ENCODE measurements around the gene ATP8A2.

Gene ATP8A2

DNA sequence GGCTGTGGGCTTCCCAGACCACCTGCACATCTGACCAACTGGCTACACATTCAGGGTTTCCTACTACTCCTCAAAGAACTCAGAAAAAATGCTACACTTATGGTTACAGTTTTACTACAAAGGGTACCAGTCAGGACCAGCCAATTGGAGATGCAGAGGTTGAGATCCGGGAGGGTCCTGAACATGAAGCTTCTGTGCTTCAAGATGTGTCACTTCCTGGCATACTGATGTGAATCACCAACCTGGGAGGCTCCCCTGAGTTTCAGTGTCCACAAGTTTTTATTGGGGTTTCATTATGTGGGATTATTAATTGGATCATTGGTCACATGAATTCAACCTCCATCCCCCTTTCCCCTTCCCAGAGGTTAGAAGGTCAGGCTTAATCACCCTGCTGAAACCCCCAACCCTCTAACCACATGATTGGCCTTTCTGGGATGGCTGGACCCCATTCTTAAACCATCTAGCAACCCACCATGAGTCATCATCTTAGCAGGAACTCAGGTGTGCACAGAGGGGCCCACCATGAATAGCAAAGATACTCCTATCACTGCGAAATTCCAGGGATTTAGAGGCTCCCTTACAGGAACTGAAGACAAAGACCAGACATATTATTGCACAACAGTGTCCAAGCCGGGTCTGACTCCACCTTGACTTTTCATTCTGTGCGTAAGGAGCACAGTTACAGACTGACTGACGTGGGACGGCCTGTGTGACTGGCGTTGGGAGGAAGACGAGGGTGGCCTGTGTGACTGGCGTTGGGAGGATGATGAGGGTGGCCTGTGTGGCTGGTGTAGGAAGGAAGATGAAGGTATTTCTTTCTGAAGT is 90.7 kb downstream of the ATP8A2 start:
- Mint-ChIP-seq H3K27me3 (peaks cover 40% of the 10 kb centered on the region), H3K27ac (no peak overlapping the region), H3K36me3 (ENCODE audit: low read depth) (no peaks in the 10 kb centered on the region), H3K9me3 (no peaks in the 10 kb centered on the region), H3K4me3 (no peak overlapping the region), H3K4me1 (ENCODE audit: low read depth) (no peaks in the 10 kb centered on the region)
- no peak for DNase-seq

DNA sequence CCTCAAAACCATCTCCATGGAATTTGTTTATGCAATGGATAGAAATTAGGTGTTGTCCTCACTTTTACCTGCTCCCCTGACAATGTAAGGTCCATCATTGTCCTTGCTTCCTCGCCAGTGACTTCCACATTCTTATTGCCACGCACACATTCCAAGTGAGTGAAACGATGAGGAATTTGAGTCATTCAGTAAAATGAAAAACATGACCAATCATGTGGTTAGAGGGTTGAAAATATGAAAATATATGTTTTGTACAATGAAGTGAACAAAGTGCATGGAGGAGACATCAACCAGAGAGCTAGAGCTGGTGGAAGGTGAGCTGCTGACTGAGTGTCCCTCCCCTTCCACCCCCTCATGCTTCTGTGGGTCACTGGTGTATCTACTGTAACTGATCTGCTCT is 91.7 kb downstream of the ATP8A2 start:
- no peaks in the 10 kb centered on the region for H3K4me1 Mint-ChIP-seq (ENCODE audit: low read depth)
- H3K27me3 Mint-ChIP-seq = peaks cover 49% of the 10 kb centered on the region
- no peak overlapping the region for H3K4me3 Mint-ChIP-seq
- H3K9me3 Mint-ChIP-seq = no peaks in the 10 kb centered on the region
- H3K36me3 Mint-ChIP-seq (ENCODE audit: low read depth) = no peaks in the 10 kb centered on the region
- no peak overlapping the region for H3K27ac Mint-ChIP-seq
- DNase-seq = no peak

DNA sequence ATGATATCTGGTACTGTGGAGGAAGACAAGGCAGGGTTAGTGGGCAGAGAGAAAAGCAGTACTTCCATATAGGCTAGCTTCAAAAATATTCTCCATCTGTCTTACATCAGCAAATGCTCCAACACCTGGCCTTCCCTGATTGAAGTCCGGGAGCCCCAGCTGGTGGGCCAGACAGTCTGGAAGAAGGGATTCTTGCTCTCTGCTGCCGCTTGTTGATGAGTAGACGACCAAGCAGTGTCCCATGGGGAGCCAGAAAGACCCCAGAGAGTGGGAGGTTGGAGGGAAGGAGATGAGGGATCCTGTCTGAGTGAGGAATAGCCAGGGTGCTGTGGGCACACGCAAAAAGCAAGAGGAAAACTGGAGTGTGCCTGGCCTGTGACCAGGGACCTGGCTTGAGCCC is 95.1 kb downstream of the ATP8A2 start:
- Mint-ChIP-seq H3K27me3 (peaks cover 66% of the 10 kb centered on the region), H3K36me3 (ENCODE audit: low read depth) (no peaks in the 10 kb centered on the region), H3K9me3 (no peaks in the 10 kb centered on the region), H3K4me3 (no peak overlapping the region), H3K27ac (no peak overlapping the region), H3K4me1 (ENCODE audit: low read depth) (peaks cover 4% of the 10 kb centered on the region)
- DNase-seq = no peak

- Mint-ChIP-seq H3K27me3 (peaks cover 73% of the 10 kb centered on the region), H3K4me1 (ENCODE audit: low read depth) (peaks cover 4% of the 10 kb centered on the region), H3K36me3 (ENCODE audit: low read depth) (no peaks in the 10 kb centered on the region), H3K27ac (no peak overlapping the region), H3K9me3 (no peaks in the 10 kb centered on the region), H3K4me3 (peak overlapping the region; percentile 41)
- peak; percentile 32 for DNase-seq
These were observed 96.8 kb downstream of the ATP8A2 start for GRCh38 chr13:25468325-25469168.

DNA sequence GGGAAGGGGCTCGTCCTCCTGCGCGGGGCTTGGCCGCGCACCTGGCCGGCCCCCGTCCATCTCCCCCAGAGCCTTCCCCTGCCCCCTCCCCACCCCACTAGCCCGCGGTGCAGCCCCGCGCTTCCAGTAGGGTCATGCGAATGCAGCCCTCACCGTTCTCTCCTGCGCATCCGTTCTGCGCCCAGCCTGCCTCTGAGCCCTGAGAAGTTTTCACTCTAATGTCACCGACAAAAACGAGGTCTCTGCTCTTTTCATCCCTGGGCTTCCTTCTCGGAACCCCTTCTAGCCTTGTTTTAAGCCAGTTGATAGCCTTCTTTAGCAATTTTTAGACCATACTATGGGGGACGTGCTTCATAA is 97.4 kb downstream of the ATP8A2 start:
- peaks cover 69% of the 10 kb centered on the region for H3K27me3 Mint-ChIP-seq

DNA sequence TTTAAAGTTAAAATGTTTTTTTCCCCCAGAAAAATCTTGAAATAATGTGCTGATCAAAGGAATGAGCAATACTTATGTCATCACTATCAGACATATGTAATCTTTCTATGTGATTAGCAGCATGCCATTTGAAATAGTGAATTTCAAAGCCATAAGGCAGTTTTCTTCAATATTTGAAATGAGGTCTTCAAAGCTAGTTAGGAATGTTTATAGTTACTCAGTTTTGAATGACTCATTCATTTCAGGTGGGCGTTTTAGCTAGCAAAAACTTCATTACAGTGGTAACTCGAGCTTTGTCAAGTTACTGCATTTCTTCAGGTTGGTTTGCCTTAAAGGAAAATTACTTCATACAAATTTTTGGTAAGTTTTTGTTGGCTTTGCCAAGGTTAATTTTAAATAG is 102.1 kb downstream of the ATP8A2 start:
- H3K4me3 Mint-ChIP-seq = no peak overlapping the region
- H3K9me3 Mint-ChIP-seq = no peaks in the 10 kb centered on the region
- DNase-seq = no peak
- H3K36me3 Mint-ChIP-seq (ENCODE audit: low read depth) = no peaks in the 10 kb centered on the region
- H3K4me1 Mint-ChIP-seq (ENCODE audit: low read depth) = peaks cover 3% of the 10 kb centered on the region
- H3K27ac Mint-ChIP-seq = no peak overlapping the region
- peaks cover 55% of the 10 kb centered on the region for H3K27me3 Mint-ChIP-seq

More for the DNA sequence above, 97.4 kb downstream of the ATP8A2 start:
- Mint-ChIP-seq H3K36me3 (ENCODE audit: low read depth) (no peaks in the 10 kb centered on the region), H3K27ac (no peak overlapping the region), H3K9me3 (no peaks in the 10 kb centered on the region), H3K4me1 (ENCODE audit: low read depth) (peaks cover 4% of the 10 kb centered on the region), H3K4me3 (no peak overlapping the region)
- DNase-seq = no peak

DNA sequence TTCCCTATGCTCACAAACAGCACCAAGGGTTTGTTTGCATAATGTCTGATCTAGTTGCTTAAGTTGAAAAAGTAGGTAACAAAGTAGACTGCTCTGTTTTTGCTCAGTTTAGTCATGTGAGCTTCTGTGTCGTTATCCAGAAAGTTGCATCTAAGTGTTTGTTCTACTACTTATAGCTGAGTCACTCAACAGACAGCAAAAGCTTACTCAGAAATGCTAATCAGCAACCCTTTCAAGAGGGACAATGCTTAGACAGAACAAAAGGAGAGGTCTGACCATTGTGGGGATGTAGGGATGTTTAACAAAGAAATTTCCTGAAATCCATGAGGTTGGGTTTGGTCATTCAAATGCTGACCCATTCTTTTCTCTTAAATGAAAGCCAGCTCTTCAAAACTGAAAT is 106.4 kb downstream of the ATP8A2 start:
- H3K27me3 Mint-ChIP-seq = peaks cover 24% of the 10 kb centered on the region

GRCh38 chr13:25489238-25489637 is 117.5 kb downstream of the ATP8A2 start:
- Mint-ChIP-seq H3K4me3 (no peak overlapping the region), H3K27me3 (peaks cover 29% of the 10 kb centered on the region), H3K4me1 (ENCODE audit: low read depth) (no peaks in the 10 kb centered on the region), H3K27ac (no peak overlapping the region), H3K9me3 (no peaks in the 10 kb centered on the region), H3K36me3 (ENCODE audit: low read depth) (no peaks in the 10 kb centered on the region)
- no peak for DNase-seq

More for the DNA sequence above, 106.4 kb downstream of the ATP8A2 start:
- H3K4me3 Mint-ChIP-seq = no peak overlapping the region
- peaks cover 6% of the 10 kb centered on the region for H3K9me3 Mint-ChIP-seq
- H3K4me1 Mint-ChIP-seq (ENCODE audit: low read depth) = no peaks in the 10 kb centered on the region
- H3K36me3 Mint-ChIP-seq (ENCODE audit: low read depth) = no peaks in the 10 kb centered on the region
- DNase-seq = no peak
- H3K27ac Mint-ChIP-seq = no peak overlapping the region

GRCh38 chr13:25490236-25490635 is 118.5 kb downstream of the ATP8A2 start:
- Mint-ChIP-seq H3K27me3 (peaks cover 29% of the 10 kb centered on the region), H3K4me1 (ENCODE audit: low read depth) (no peaks in the 10 kb centered on the region), H3K4me3 (no peak overlapping the region), H3K36me3 (ENCODE audit: low read depth) (no peaks in the 10 kb centered on the region), H3K27ac (no peak overlapping the region), H3K9me3 (no peaks in the 10 kb centered on the region)
- no peak for DNase-seq

DNA sequence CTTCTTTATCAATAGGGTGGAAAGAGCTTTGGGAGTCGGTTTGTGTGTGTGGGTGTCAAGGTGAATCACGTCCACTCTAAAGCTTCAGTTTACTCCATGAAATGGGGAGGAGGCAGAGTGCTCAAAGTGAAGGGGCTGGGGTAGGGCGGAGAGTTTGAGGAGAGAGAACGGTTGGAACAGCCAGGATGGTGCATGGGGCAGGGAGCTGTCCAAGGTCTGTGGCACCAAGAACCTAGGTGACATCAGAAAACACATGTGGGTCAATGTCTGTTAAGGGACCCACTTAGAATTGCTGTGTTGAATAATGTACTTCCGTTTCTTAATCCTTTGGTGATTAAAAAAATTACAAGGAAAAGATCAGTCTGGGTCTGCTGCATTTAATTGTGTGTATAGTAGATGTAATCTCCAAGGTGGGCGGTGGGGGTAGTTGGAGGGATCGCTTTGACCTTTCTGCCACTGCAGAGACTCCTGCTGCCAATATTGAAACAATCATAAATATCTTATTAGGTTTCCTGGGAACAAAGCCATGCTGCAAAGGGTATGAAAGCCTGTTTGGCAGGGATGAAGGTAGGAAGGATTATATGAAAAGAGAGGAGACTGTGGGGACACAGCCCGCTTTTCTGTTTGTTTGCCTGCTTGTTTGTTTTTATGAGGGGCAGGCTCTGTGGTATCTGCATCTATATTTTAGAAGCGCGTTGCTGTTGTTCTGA is 122.3 kb downstream of the ATP8A2 start:
- H3K27me3 Mint-ChIP-seq = peaks cover 31% of the 10 kb centered on the region
- H3K4me1 Mint-ChIP-seq (ENCODE audit: low read depth) = no peaks in the 10 kb centered on the region
- DNase-seq = no peak
- H3K27ac Mint-ChIP-seq = no peak overlapping the region
- H3K36me3 Mint-ChIP-seq (ENCODE audit: low read depth) = no peaks in the 10 kb centered on the region
- H3K9me3 Mint-ChIP-seq = no peaks in the 10 kb centered on the region
- H3K4me3 Mint-ChIP-seq = no peak overlapping the region

DNA sequence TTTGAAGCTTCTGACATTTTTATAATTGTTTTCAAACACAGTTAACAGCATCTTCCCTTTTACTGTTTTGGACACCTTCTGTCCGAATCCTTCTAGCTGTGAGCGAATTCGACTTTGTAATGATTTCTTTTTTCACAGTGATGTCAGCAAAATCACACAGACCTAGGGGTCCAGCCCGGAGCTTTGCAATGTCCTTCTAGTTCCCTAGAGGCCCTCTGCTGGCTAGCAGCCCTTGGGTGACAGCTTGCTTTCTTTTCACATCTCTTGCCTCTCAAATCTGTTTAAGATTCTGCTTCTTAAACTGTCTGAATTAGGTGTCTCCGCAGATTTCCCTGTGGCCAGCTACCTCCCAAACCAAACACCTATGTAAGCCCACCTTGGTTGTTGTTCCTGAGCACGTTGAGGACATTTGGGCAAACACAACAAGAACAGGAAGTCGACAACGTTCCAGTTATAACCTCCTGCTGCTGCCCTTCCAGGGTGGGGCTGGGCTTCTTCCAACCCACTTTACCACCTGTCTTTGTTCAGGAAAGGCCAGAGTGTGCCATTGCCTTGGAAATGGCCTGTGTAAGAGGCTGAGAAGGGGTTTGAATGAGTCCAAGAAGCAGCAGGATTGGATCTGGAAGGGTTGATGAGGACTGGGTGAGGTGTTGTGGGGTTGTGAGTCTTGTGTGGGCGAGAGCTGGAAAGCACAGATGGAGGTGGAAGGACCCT is 123.1 kb downstream of the ATP8A2 start:
- Mint-ChIP-seq H3K4me1 (ENCODE audit: low read depth) (no peaks in the 10 kb centered on the region), H3K9me3 (no peaks in the 10 kb centered on the region), H3K27me3 (peaks cover 27% of the 10 kb centered on the region), H3K27ac (no peak overlapping the region), H3K4me3 (no peak overlapping the region), H3K36me3 (ENCODE audit: low read depth) (no peaks in the 10 kb centered on the region)
- DNase-seq = no peak

- no peaks in the 10 kb centered on the region for H3K9me3 Mint-ChIP-seq
- no peaks in the 10 kb centered on the region for H3K4me1 Mint-ChIP-seq (ENCODE audit: low read depth)
- no peak overlapping the region for H3K4me3 Mint-ChIP-seq
- H3K36me3 Mint-ChIP-seq (ENCODE audit: low read depth) = no peaks in the 10 kb centered on the region
- peaks cover 27% of the 10 kb centered on the region for H3K27me3 Mint-ChIP-seq
- no peak overlapping the region for H3K27ac Mint-ChIP-seq
- DNase-seq = no peak
These were observed 129.5 kb downstream of the ATP8A2 start for GRCh38 chr13:25501231-25501630.

DNA sequence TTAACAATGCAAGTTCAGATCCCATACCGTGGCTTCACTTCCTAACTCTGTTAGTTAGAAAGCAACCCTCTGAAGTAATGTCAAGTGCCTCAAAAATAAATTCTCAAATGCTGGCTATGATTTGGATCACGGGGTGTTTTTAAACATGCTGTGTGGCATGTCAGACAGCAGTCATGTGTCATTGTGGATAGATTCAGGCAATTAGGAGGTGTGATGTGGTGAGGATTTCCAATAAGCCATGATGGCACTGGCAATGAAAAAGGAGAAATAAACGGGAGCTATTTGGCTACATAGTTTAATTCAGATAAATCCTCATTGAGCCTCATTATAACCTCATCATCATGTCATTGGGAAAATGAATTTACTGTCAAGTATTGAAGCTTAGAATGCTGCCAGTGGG is 130.3 kb downstream of the ATP8A2 start:
- no peak for DNase-seq
- Mint-ChIP-seq H3K27ac (no peak overlapping the region), H3K4me3 (no peak overlapping the region), H3K4me1 (ENCODE audit: low read depth) (no peaks in the 10 kb centered on the region), H3K27me3 (peaks cover 28% of the 10 kb centered on the region), H3K9me3 (no peaks in the 10 kb centered on the region), H3K36me3 (ENCODE audit: low read depth) (no peaks in the 10 kb centered on the region)

- Mint-ChIP-seq H3K36me3 (ENCODE audit: low read depth) (no peaks in the 10 kb centered on the region), H3K4me3 (no peak overlapping the region)
- no peak for DNase-seq
These were observed 130.8 kb downstream of the ATP8A2 start for GRCh38 chr13:25502551-25502950.

More at GRCh38 chr13:25502551-25502950, 130.8 kb downstream of the ATP8A2 start:
- Mint-ChIP-seq H3K27me3 (peaks cover 30% of the 10 kb centered on the region), H3K4me1 (ENCODE audit: low read depth) (no peaks in the 10 kb centered on the region), H3K27ac (no peak overlapping the region), H3K9me3 (no peaks in the 10 kb centered on the region)

All from activated T-cell treated with anti-CD3 and anti-CD28 coated beads, Interleukin-2, amount 50 U/mL, for 24 hours (primary cell).